ENCODE results near the gene TIMM8A. TPM values are rescaled to one million over a fixed set of nuclear protein-coding genes. Genes with fewer than 3 reads are reported as not detected.

TIMM8A gene
- total and polyA plus RNA-seq, 2 of the 13 experiments (the other 11 are each of a cell fraction or from before 2014, with no cell fraction given) = 6.1 to 25.5 TPM

DNA sequence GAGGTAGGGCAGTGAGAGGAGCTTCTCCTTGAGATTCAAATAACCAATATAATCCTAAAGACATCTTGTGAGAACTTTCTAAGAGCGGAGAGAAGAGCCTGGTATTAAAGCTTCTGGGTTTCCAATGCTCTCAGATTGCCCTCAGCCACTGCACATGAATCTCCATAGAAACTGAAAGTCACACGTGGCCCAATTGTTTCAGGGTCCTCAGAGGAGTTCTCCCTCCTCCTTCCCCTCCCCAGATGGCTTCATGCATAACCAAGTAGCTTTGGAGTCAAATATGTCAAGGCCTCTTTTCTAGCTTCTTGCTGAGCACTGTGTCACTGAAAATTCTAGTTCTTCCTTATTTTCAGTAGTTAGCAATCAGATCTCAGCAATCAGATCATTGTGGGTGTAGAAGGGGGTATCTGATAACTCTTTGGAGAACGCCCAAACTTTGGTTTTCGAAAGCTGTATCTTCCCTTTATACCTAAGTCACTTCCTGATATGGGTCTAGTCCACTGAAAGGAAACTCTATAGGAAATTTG, 35.2 kb upstream of the TIMM8A start:
- no TSS peak for BruUV-seq (replicated peaks)
- ChIA-PET POLR2A (no interaction called here), CTCF (ENCODE audit: low intra/inter-chr PET ratio, low total read pairs) (no interaction called here)
- FAIRE-seq = no peak
- H3K27me3 ChIP-seq (ENCODE audit: control insufficient read depth in 1 of 2, insufficient read depth in 2 of 2, low read length in 2 of 2) = no peaks in the 10 kb centered on the region
- intact Hi-C loops (cut with micrococcal nuclease; ENCODE audit: unreplicated experiment) (no loop called here), in situ Hi-C loops (cut with HindIII; ENCODE audit: extremely low pct_ligation_motif_present, low pct_unique_long_range_greater_than_20kb) (no loop called here)
- H4K20me1 ChIP-seq (ENCODE audit: insufficient read depth, low read length) = no peaks in the 10 kb centered on the region
- no peaks in the 10 kb centered on the region for H3K79me2 ChIP-seq (ENCODE audit: insufficient read depth, low read length)
- no peak overlapping the region for H2AFZ ChIP-seq (ENCODE audit: low read length)
- no peak for ATAC-seq
- WGBS (ENCODE audit: low lambda C conversion rate) = 0% methylated on average over 4 of the region's 4 CpGs
- no peaks in the 10 kb centered on the region for H3K4me1 ChIP-seq (ENCODE audit: insufficient read depth, low read length)
- H3K9ac ChIP-seq (ENCODE audit: insufficient read depth, low read depth, low read length) = no peak overlapping the region
- DNase-seq (ENCODE audit: low spot score) = no peak
- H3K9me3 ChIP-seq (ENCODE audit: low read length) = no peaks in the 10 kb centered on the region
- no peak overlapping the region for H3K4me3 ChIP-seq (replicated peaks in 1 of 3; ENCODE audit: insufficient read depth in 1 of 3, low read depth in 2 of 3, low read length in 3 of 3)
- no peaks in the 10 kb centered on the region for H3K36me3 ChIP-seq (replicated peaks in 1 of 2; ENCODE audit: control insufficient read depth in 1 of 2, insufficient read depth in 2 of 2, low read length in 2 of 2)
- H3K27ac ChIP-seq (ENCODE audit: extremely low read length, insufficient read depth, low read length) = no peak overlapping the region
- H3K4me2 ChIP-seq (ENCODE audit: low read depth, low read length) = peak overlapping the region; percentile 23; the same call in 1 of the 2 replicates
- TF ChIP-seq ZNF598 (CRISPR knock-in tag; IDR thresholded peaks at IDR 0.05; ENCODE audit: borderline replicate concordance) (no peak), ZNF451 (CRISPR knock-in tag; IDR thresholded peaks at IDR 0.05) (no peak), ZNF382 (CRISPR knock-in tag; IDR thresholded peaks at IDR 0.05; ENCODE audit: borderline replicate concordance) (no peak), PREB (CRISPR knock-in tag; IDR thresholded peaks at IDR 0.05) (no peak), GATA4 (IDR thresholded peaks at IDR 0.05; ENCODE audit: borderline replicate concordance, low read depth) (no peak), BORCS8-MEF2B (CRISPR knock-in tag; IDR thresholded peaks at IDR 0.05) (no peak), BRF2 (CRISPR knock-in tag; IDR thresholded peaks at IDR 0.05) (no peak), FIP1L1 (IDR thresholded peaks at IDR 0.05; ENCODE audit: borderline replicate concordance, insufficient read depth, low read depth, low read length) (no peak)
- TF ChIP-seq, protein P1, sequence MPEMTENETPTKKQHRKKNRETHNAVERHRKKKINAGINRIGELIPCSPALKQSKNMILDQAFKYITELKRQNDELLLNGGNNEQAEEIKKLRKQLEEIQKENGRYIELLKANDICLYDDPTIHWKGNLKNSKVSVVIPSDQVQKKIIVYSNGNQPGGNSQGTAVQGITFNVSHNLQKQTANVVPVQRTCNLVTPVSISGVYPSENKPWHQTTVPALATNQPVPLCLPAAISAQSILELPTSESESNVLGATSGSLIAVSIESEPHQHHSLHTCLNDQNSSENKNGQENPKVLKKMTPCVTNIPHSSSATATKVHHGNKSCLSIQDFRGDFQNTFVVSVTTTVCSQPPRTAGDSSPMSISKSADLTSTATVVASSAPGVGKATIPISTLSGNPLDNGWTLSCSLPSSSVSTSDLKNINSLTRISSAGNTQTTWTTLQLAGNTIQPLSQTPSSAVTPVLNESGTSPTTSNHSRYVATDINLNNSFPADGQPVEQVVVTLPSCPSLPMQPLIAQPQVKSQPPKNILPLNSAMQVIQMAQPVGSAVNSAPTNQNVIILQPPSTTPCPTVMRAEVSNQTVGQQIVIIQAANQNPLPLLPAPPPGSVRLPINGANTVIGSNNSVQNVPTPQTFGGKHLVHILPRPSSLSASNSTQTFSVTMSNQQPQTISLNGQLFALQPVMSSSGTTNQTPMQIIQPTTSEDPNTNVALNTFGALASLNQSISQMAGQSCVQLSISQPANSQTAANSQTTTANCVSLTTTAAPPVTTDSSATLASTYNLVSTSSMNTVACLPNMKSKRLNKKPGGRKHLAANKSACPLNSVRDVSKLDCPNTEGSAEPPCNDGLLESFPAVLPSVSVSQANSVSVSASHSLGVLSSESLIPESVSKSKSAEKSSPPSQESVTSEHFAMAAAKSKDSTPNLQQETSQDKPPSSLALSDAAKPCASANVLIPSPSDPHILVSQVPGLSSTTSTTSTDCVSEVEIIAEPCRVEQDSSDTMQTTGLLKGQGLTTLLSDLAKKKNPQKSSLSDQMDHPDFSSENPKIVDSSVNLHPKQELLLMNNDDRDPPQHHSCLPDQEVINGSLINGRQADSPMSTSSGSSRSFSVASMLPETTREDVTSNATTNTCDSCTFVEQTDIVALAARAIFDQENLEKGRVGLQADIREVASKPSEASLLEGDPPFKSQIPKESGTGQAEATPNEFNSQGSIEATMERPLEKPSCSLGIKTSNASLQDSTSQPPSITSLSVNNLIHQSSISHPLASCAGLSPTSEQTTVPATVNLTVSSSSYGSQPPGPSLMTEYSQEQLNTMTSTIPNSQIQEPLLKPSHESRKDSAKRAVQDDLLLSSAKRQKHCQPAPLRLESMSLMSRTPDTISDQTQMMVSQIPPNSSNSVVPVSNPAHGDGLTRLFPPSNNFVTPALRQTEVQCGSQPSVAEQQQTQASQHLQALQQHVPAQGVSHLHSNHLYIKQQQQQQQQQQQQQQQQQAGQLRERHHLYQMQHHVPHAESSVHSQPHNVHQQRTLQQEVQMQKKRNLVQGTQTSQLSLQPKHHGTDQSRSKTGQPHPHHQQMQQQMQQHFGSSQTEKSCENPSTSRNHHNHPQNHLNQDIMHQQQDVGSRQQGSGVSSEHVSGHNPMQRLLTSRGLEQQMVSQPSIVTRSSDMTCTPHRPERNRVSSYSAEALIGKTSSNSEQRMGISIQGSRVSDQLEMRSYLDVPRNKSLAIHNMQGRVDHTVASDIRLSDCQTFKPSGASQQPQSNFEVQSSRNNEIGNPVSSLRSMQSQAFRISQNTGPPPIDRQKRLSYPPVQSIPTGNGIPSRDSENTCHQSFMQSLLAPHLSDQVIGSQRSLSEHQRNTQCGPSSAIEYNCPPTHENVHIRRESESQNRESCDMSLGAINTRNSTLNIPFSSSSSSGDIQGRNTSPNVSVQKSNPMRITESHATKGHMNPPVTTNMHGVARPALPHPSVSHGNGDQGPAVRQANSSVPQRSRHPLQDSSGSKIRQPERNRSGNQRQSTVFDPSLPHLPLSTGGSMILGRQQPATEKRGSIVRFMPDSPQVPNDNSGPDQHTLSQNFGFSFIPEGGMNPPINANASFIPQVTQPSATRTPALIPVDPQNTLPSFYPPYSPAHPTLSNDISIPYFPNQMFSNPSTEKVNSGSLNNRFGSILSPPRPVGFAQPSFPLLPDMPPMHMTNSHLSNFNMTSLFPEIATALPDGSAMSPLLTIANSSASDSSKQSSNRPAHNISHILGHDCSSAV (CRISPR knock-in tag; IDR thresholded peaks at IDR 0.05; ENCODE audit: borderline replicate concordance) = no peak
- TF ChIP-seq, protein P2, sequence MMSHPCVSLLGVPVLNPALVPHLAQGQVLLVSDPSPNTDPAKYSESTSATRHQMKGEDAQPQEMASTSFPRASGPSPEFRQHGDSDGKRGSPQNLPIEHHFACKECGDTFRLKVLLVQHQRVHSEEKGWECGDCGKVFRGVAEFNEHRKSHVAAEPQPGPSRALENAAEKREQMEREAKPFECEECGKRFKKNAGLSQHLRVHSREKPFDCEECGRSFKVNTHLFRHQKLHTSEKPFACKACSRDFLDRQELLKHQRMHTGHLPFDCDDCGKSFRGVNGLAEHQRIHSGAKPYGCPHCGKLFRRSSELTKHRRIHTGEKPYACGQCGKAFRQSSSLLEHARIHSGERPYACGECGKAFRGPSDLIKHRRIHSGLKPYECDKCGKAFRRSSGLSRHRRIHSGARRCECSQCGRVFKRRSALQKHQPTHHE (CRISPR knock-in tag; IDR thresholded peaks at IDR 0.05; ENCODE audit: borderline replicate concordance) = no peak

All from HepG2 (cell line).